Breast epithelium (tissue), 3 donors: Measurements from ENCODE around the gene MYO1E.

Experiments
- CTCF ChIP-seq, 3 donors: fragments of 450-650 bp; IDR thresholded peaks; one replicate each; pipeline ENCODE4 v1.5.1; 2016 to 2017; ENCODE audit warnings: antibody characterized with exemption in 3 of 3, mild to moderate bottlenecking in 3 of 3, moderate library complexity in 3 of 3
- POLR2A ChIP-seq: fragments of 450-650 bp; IDR thresholded peaks from one replicate; pipeline ENCODE4 v1.6.1; 2016; ENCODE audit warnings: antibody characterized with exemption, mild to moderate bottlenecking, moderate library complexity
- POLR2AphosphoS5 ChIP-seq, 3 donors: sonication (generic); formaldehyde crosslinking; IDR thresholded peaks; one replicate each; pipeline ENCODE4 v1.6.1; 2017; ENCODE audit warnings: antibody characterized with exemption in 3 of 3

GRCh38 chr15:59185725-59186124, 186.9 kb downstream of the MYO1E start:
- TF ChIP-seq POLR2AphosphoS5 (IDR thresholded peaks at IDR 0.05) (no peak), CTCF (IDR thresholded peaks at IDR 0.05) (peak in 1 of 3 donors; percentile 9), POLR2A (no peak)
